Prostate gland (tissue), 2 donors: Measurements from ENCODE around the gene ATXN7.

Experiments used
- CTCF ChIP-seq, 4 experiments: fragments of 200-600 bp in 2 of 4; fragments of 450-650 bp in 2 of 4; sonication (generic) in 2 of 4; IDR thresholded peaks; 1 replicate in 3 of 4; 2 replicates in 1 of 4; pipeline ENCODE4 v1.5.1; 2016 to 2019; ENCODE audit warnings: antibody characterized with exemption in 4 of 4, mild to moderate bottlenecking in 2 of 4, moderate library complexity in 2 of 4
- POLR2A ChIP-seq: fragments of 450-650 bp; IDR thresholded peaks from one replicate; pipeline ENCODE4 v1.6.1; 2016; ENCODE audit warnings: antibody characterized with exemption, mild to moderate bottlenecking

DNA sequence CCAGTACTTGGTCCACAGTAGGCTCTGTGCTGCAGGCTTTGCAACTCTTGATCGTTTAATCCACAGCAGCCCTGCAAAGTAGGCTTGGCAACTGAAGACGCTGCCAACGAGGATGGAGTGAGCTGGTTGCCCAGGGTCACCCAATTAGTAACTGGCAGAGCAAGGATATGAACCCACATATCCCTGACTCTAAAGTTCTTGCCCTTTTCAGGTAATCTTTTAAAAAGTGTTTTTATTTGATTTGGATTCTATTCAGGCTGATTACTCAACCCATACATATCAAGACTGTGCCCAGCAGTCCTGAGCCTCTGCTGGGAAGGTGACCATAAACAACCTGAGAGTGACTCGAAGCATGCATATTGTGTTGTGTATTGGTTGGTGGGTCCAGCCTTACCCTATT, 109.3 kb downstream of the ATXN7 start:
- TF ChIP-seq CTCF (IDR thresholded peaks at IDR 0.05) = no peak
- no peak for TF ChIP-seq POLR2A
